Hypothalamus (tissue), 51 donors: ENCODE data around the gene BHLHE23.
A peak's percentile ranks its signal among the peaks of the same experiment; 100 is the strongest.
"Not testable (repeated sequence)": the region's sequence is repeated elsewhere in the genome, so short reads cannot be mapped to it uniquely, and the experiment has no call there.

ENCODE experiments used
- DNase-seq, 51 donors: peaks; one replicate each; lab custom pipeline; 2025; lab: John Stamatoyannopoulos, UW

Gene BHLHE23

GRCh38 chr20:63043348-63044203, 36.8 kb upstream of the BHLHE23 start:
- DNase-seq: no peak

GRCh38 chr20:63042448-63043071, 35.8 kb upstream of the BHLHE23 start:
- DNase-seq: no peak

- DNase-seq: no peak
Measured at GRCh38 chr20:63041776-63042175, 35.0 kb upstream of the BHLHE23 start.

GRCh38 chr20:63037669-63038268, 31.0 kb upstream of the BHLHE23 start:
- DNase-seq: no peak

GRCh38 chr20:63036291-63036690, 29.5 kb upstream of the BHLHE23 start:
- no peak for DNase-seq

GRCh38 chr20:63035603-63036185, 28.9 kb upstream of the BHLHE23 start:
- no peak for DNase-seq

GRCh38 chr20:63034710-63035602, 28.2 kb upstream of the BHLHE23 start:
- not testable (repeated sequence) for DNase-seq

GRCh38 chr20:63033794-63034709, 27.3 kb upstream of the BHLHE23 start:
- DNase-seq: no peak

- DNase-seq: no peak
Measured at GRCh38 chr20:63032861-63033793, 26.4 kb upstream of the BHLHE23 start.

GRCh38 chr20:63032026-63032800, 25.4 kb upstream of the BHLHE23 start:
- no peak for DNase-seq

GRCh38 chr20:63031251-63032014, 24.7 kb upstream of the BHLHE23 start:
- DNase-seq: no peak

- no peak for DNase-seq
Measured at GRCh38 chr20:63029358-63030121, 22.8 kb upstream of the BHLHE23 start.

GRCh38 chr20:63028461-63028921, 21.7 kb upstream of the BHLHE23 start:
- no peak for DNase-seq

- peak in 1 of 51 donors; percentile 6 for DNase-seq
Measured at GRCh38 chr20:63027922-63028389, 21.2 kb upstream of the BHLHE23 start.

- DNase-seq: no peak
Measured at GRCh38 chr20:63027221-63027921, 20.6 kb upstream of the BHLHE23 start.
